Kidney epithelial cell (primary cell): ENCODE data around the gene FSTL4. TPM values are rescaled to one million over a fixed set of nuclear protein-coding genes. Genes with fewer than 3 reads are reported as not detected.

ENCODE experiments used
- DNase-seq: peaks from one replicate; pipeline ENCODE4 v3.0.0-alpha.2; 2010; ENCODE audit warnings: low read depth
- H3K27me3 ChIP-seq: 2 replicates; pipeline ENCODE4 v1.6.0; 2011; ENCODE audit warnings: low read length; ENCODE audit not compliant: control insufficient read depth, insufficient read depth
- H3K36me3 ChIP-seq: 2 replicates; pipeline ENCODE4 v1.5.1; 2011; ENCODE audit warnings: low read length; ENCODE audit not compliant: control insufficient read depth, insufficient read depth
- H3K4me3 ChIP-seq: 2 replicates; pipeline ENCODE4 v1.5.1; 2011; ENCODE audit warnings: low read depth, mild to moderate bottlenecking, control low read depth, low read length
- total RNA-seq: library from RNA; depleted of rRNA; stranded (reverse); fragments of >200 nt; gene quantifications from 2 replicates; pipeline ENCODE4 v1.2.3, GENCODE V29; 2015
- TF ChIP-seq, protein P1 (sequence below): IDR thresholded peaks from 2 replicates; pipeline ENCODE4 v1.5.1; 2011; ENCODE audit warnings: mild to moderate bottlenecking, moderate library complexity, low read length, control low read depth, inconsistent platforms; ENCODE audit not compliant: insufficient read depth, poor library complexity, severe bottlenecking

The FSTL4 gene
- total RNA-seq, 1 donor from 2014 or later: not detected

GRCh38 chr5:133599044-133599443 is 13.3 kb downstream of the FSTL4 start:
- TF ChIP-seq, protein P1, sequence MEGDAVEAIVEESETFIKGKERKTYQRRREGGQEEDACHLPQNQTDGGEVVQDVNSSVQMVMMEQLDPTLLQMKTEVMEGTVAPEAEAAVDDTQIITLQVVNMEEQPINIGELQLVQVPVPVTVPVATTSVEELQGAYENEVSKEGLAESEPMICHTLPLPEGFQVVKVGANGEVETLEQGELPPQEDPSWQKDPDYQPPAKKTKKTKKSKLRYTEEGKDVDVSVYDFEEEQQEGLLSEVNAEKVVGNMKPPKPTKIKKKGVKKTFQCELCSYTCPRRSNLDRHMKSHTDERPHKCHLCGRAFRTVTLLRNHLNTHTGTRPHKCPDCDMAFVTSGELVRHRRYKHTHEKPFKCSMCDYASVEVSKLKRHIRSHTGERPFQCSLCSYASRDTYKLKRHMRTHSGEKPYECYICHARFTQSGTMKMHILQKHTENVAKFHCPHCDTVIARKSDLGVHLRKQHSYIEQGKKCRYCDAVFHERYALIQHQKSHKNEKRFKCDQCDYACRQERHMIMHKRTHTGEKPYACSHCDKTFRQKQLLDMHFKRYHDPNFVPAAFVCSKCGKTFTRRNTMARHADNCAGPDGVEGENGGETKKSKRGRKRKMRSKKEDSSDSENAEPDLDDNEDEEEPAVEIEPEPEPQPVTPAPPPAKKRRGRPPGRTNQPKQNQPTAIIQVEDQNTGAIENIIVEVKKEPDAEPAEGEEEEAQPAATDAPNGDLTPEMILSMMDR: no peak
- DNase-seq: no peak
- H3K4me3 ChIP-seq: no peak overlapping the region
- H3K36me3 ChIP-seq: no peaks in the 10 kb centered on the region
- H3K27me3 ChIP-seq: peaks cover 2% of the 10 kb centered on the region

DNA sequence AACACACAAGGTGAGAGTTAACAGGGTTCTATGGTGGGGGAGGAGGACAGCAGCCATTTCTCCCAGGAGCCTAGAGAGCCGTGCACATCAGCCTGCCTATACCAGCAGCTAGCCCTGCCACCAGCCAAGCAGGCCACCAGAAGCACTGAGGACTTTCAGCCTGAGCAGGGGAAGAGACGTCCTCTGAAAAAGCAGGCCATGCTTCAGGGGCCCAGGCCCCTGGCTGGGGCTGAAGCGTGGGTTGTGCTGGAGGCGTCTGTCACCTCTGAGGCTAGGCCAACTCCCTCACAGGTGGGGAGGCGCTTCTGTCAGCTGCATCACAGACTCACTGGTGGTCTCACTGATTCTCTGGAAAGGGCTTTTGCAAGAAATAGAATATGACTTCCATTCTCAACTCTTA is 16.3 kb downstream of the FSTL4 start:
- Histone ChIP-seq H3K4me3 (no peak overlapping the region), H3K27me3 (peaks cover 2% of the 10 kb centered on the region), H3K36me3 (no peaks in the 10 kb centered on the region)
- DNase-seq: no peak
- TF ChIP-seq, protein P1: no peak

GRCh38 chr5:133595465-133595864 is 16.9 kb downstream of the FSTL4 start:
- peaks cover 2% of the 10 kb centered on the region for H3K27me3 ChIP-seq
- DNase-seq: no peak
- H3K36me3 ChIP-seq: no peaks in the 10 kb centered on the region
- H3K4me3 ChIP-seq: no peak overlapping the region
- TF ChIP-seq, protein P1: no peak

GRCh38 chr5:133589286-133589685 is 23.1 kb downstream of the FSTL4 start:
- H3K27me3 ChIP-seq: peaks cover 2% of the 10 kb centered on the region
- no peak overlapping the region for H3K4me3 ChIP-seq
- DNase-seq: no peak
- TF ChIP-seq, protein P1: peak; percentile 4
- no peaks in the 10 kb centered on the region for H3K36me3 ChIP-seq

DNA sequence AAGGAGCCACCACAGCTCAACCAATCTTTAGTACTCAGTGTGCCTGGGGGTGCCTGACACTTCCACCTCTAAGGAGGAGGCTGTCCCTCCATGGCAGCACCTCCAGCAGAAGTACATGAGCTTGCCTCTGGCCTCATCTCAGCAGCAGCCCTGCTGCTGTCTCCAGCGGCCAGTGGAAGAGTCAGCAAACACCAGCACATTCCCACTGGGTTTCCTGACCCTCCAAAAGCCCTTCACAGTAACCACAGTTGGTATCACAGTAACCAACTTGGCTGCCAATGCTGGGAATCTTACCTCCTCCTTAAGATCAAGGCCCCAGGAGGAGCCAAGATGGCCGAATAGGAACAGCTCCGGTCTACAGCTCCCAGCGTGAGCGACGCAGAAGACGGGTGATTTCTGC is 29.4 kb downstream of the FSTL4 start:
- Histone ChIP-seq H3K27me3 (peaks cover 6% of the 10 kb centered on the region), H3K4me3 (no peak overlapping the region), H3K36me3 (no peaks in the 10 kb centered on the region)
- no peak for DNase-seq
- TF ChIP-seq, protein P1: no peak

DNA sequence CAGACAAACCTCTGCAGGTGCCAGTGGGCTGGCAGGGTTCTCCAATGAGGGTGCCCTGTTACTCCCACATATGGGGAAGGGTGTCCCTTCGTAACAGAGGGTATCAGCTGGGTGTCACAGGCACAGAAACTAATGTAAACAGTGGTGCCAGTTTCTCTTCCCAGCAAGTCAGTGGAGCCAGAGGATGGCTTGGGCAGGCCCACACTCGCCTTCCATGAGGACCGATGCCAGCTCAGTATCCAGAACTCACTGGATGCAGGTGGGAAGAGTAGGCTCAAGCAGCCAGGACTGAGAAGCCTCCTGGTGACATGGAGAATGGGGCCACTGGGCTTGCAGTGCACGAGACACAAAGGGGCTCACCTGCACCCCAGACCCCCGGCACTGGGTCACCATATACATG is 30.4 kb downstream of the FSTL4 start:
- DNase-seq: no peak
- TF ChIP-seq, protein P1: no peak
- Histone ChIP-seq H3K27me3 (peaks cover 6% of the 10 kb centered on the region), H3K36me3 (no peaks in the 10 kb centered on the region), H3K4me3 (no peak overlapping the region)
